Measurements from ENCODE around the gene MBD5. TPM values are rescaled to one million over a fixed set of nuclear protein-coding genes. Genes with fewer than 3 reads are reported as not detected.
A peak's percentile ranks its signal among the peaks of the same experiment; 100 is the strongest.
"Not testable (repeated sequence)": the region's sequence is repeated elsewhere in the genome, so short reads cannot be mapped to it uniquely, and the experiment has no call there.

Gene MBD5
- total RNA-seq, 1 donor from 2014 or later: 59.3 TPM

DNA sequence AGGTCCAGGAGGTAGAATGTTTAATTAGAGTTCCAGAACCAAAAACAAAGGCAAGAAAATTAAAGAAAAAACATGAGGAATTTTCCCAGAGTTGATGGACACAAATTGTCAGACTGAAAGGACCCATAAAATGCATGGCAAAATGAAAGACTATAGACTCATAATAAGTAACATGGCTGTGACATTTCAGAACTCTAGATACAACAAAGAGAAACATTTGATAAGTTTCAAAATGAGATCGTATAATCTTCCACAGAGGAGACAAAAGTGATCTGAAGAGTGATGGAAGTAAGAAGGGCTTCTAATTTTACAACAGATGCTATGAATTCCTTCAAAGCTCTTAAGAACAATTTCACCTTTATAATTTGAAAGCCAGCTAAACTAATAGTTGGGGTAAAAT is 20.8 kb upstream of the MBD5 start:
- H3K27me3 Mint-ChIP-seq (ENCODE audit: unreplicated experiment): peaks cover 2% of the 10 kb centered on the region
- TF ChIP-seq, protein P1, sequence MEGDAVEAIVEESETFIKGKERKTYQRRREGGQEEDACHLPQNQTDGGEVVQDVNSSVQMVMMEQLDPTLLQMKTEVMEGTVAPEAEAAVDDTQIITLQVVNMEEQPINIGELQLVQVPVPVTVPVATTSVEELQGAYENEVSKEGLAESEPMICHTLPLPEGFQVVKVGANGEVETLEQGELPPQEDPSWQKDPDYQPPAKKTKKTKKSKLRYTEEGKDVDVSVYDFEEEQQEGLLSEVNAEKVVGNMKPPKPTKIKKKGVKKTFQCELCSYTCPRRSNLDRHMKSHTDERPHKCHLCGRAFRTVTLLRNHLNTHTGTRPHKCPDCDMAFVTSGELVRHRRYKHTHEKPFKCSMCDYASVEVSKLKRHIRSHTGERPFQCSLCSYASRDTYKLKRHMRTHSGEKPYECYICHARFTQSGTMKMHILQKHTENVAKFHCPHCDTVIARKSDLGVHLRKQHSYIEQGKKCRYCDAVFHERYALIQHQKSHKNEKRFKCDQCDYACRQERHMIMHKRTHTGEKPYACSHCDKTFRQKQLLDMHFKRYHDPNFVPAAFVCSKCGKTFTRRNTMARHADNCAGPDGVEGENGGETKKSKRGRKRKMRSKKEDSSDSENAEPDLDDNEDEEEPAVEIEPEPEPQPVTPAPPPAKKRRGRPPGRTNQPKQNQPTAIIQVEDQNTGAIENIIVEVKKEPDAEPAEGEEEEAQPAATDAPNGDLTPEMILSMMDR (IDR thresholded peaks at IDR 0.05; ENCODE audit: unreplicated experiment): no peak
- no peaks in the 10 kb centered on the region for H3K9me3 Mint-ChIP-seq (ENCODE audit: unreplicated experiment)
- no peak overlapping the region for H3K27ac Mint-ChIP-seq (ENCODE audit: unreplicated experiment)
- peaks cover 5% of the 10 kb centered on the region for H3K4me1 Mint-ChIP-seq (ENCODE audit: unreplicated experiment)
- H3K36me3 Mint-ChIP-seq (ENCODE audit: low read depth, unreplicated experiment): peaks cover 15% of the 10 kb centered on the region
- no peak for DNase-seq (ENCODE audit: low spot score)
- H3K4me3 Mint-ChIP-seq (ENCODE audit: unreplicated experiment): no peak overlapping the region

DNA sequence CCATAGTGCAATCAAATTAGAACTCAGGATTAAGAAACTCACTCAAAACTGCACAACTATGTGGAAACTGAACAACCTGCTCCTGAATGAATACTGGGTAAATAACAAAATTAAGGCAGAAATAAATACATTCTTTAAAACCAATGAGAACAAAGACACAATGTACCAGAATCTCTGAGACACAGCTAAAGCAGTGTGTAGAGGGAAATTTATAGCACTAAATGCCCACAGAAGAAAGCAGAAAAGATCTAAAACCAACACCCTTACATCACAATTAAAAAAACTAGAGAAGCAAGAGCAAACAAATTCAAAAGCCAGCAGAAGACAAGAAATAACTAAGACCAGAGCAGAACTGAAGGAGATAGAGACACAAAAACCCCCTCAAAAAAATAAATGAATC is 18.5 kb upstream of the MBD5 start:
- not testable (repeated sequence) for H3K9me3 Mint-ChIP-seq (ENCODE audit: unreplicated experiment); DNase-seq (ENCODE audit: low spot score); H3K36me3 Mint-ChIP-seq (ENCODE audit: low read depth, unreplicated experiment); H3K27me3 Mint-ChIP-seq (ENCODE audit: unreplicated experiment); H3K27ac Mint-ChIP-seq (ENCODE audit: unreplicated experiment); H3K4me3 Mint-ChIP-seq (ENCODE audit: unreplicated experiment); H3K4me1 Mint-ChIP-seq (ENCODE audit: unreplicated experiment)

- Mint-ChIP-seq H3K27me3 (ENCODE audit: unreplicated experiment) (peaks cover 2% of the 10 kb centered on the region), H3K9me3 (ENCODE audit: unreplicated experiment) (no peaks in the 10 kb centered on the region), H3K36me3 (ENCODE audit: low read depth, unreplicated experiment) (peaks cover 4% of the 10 kb centered on the region), H3K27ac (ENCODE audit: unreplicated experiment) (no peak overlapping the region), H3K4me3 (ENCODE audit: unreplicated experiment) (no peak overlapping the region), H3K4me1 (ENCODE audit: unreplicated experiment) (peaks cover 5% of the 10 kb centered on the region)
- no peak for DNase-seq (ENCODE audit: low spot score)
- TF ChIP-seq, protein P1 (IDR thresholded peaks at IDR 0.05; ENCODE audit: unreplicated experiment): peak; percentile 23
Observed at GRCh38 chr2:148006249-148007007, 14.5 kb upstream of the MBD5 start.

- TF ChIP-seq, protein P1 (IDR thresholded peaks at IDR 0.05; ENCODE audit: unreplicated experiment): no peak
- Mint-ChIP-seq H3K36me3 (ENCODE audit: low read depth, unreplicated experiment) (peaks cover 4% of the 10 kb centered on the region), H3K4me3 (ENCODE audit: unreplicated experiment) (no peak overlapping the region), H3K27ac (ENCODE audit: unreplicated experiment) (no peak overlapping the region), H3K4me1 (ENCODE audit: unreplicated experiment) (peaks cover 5% of the 10 kb centered on the region), H3K27me3 (ENCODE audit: unreplicated experiment) (peaks cover 2% of the 10 kb centered on the region), H3K9me3 (ENCODE audit: unreplicated experiment) (no peaks in the 10 kb centered on the region)
- no peak for DNase-seq (ENCODE audit: low spot score)
Observed at GRCh38 chr2:148007219-148007900, 13.5 kb upstream of the MBD5 start.

DNA sequence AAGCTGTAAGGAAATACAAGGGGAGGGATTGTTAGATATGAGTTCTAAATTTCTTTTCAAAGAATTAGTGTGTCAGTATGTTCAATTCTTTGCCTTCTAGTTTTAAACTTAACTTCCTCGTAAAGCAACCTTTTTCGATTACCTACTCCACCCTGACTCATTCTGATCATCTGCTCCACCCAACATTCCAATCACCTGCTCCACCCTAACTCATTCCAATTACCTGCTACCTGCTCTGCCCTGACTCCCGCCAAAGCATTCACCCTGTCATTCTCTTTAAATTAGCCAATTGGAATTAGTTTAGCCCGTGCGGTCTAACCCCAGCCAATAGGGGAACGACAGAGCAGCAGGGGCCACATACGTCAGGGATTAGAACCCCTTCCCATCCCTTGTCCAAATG is 12.5 kb upstream of the MBD5 start:
- not testable (repeated sequence) for H3K9me3 Mint-ChIP-seq (ENCODE audit: unreplicated experiment); H3K4me3 Mint-ChIP-seq (ENCODE audit: unreplicated experiment); H3K36me3 Mint-ChIP-seq (ENCODE audit: low read depth, unreplicated experiment); DNase-seq (ENCODE audit: low spot score); H3K27me3 Mint-ChIP-seq (ENCODE audit: unreplicated experiment); H3K4me1 Mint-ChIP-seq (ENCODE audit: unreplicated experiment); H3K27ac Mint-ChIP-seq (ENCODE audit: unreplicated experiment)

DNA sequence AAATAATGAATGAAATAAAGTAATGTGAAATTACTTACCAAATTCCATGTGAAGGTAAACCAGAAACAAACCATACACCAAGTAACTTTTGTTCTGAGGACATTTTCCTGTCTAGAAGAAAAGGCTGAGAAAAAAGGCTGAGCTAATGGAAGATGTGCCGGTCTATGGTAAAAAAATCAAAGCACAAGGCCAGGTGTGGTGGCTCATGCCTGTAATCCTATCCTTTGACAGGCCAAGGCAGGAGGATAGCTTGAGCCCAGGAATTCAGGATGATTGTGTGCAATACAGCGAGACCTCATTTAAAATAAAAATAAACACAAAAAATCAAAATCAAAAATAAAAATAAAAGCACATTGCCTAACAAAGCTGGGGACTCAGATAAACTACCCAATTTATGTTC is 7.0 kb upstream of the MBD5 start:
- Mint-ChIP-seq H3K4me3 (ENCODE audit: unreplicated experiment) (no peak overlapping the region), H3K27ac (ENCODE audit: unreplicated experiment) (no peak overlapping the region), H3K27me3 (ENCODE audit: unreplicated experiment) (peaks cover 2% of the 10 kb centered on the region), H3K9me3 (ENCODE audit: unreplicated experiment) (no peaks in the 10 kb centered on the region), H3K4me1 (ENCODE audit: unreplicated experiment) (peaks cover 12% of the 10 kb centered on the region), H3K36me3 (ENCODE audit: low read depth, unreplicated experiment) (no peaks in the 10 kb centered on the region)
- no peak for DNase-seq (ENCODE audit: low spot score)
- TF ChIP-seq, protein P1 (IDR thresholded peaks at IDR 0.05; ENCODE audit: unreplicated experiment): no peak
